HG03064 (cell line): ENCODE results near the gene NPLOC4.

Source experiments
- ATAC-seq: cut with Tn5 transposase; IDR thresholded peaks from one replicate; pipeline ENCODE4 v1.9.1; 2021; ENCODE audit warnings: low read depth; ENCODE audit not compliant: unreplicated experiment

NPLOC4 gene

DNA sequence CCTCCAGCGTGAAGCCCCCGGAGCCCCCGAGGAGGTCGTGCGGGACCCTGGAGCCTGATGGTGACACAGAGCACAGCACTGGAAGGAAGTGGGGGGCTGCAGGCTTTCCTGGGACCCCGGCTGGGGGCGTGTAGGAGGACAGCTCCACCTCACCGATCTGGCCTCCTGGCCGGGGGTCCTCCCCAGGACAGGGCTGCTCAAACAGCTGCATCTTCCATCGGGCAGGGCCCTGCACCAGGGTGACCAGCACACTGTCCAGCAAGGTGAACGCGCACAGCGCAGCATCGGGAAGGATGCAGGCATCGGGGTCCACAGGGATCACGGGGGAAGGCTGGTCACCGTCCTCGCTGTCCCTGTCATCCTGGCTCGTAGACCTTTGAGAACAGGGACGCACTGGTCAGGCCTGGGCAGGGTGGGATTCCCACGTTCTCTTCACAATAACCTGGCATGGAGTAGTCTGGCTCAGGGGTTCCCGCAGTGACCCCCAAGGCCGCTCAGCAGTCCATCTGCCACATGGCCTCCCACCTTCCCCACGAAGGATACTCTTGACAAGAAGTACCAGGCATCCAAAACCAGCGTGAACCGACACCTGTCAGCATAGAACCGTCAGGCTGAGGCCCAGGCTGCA, 86.0 kb downstream of the NPLOC4 start:
- no peak for ATAC-seq

DNA sequence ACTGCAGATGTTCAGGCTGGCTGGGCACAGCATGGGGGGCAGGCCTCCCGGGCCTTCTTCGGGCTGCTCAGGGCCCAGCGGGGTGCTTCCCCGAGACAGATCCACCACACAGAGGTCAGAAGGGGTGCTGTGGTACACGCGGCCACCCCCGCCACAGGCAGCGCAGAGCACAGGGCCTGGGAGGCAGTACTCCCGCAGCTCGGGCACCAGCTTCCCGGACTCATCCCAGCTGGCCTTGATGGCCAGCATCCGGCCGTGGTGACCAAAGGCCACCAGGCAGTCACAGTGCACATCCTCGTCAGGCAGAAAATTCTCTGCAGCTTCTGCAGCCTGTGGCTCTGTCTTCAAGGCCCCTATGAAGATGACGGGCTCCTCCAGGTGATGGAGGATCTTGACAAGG, 86.6 kb downstream of the NPLOC4 start:
- ATAC-seq = no peak

DNA sequence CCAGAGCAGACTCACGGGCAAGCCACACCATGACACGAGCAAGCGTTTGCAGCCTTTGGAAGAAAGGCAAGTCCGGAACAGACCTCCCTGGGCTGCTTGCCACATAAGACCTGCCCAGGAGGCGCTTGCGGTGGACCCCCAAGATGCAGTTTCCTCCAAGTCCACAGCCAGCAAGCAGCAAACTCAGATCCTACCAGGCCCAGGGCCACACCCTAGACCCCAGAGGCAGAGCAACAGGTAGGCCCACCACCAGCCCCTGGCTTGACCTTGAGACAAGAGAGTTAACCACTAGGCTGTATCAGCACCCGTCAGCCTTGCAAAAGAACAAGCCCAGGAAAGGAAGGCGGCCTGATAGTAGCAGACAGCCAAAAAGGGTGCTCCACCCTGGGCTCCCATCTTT, 87.1 kb downstream of the NPLOC4 start:
- ATAC-seq = no peak

DNA sequence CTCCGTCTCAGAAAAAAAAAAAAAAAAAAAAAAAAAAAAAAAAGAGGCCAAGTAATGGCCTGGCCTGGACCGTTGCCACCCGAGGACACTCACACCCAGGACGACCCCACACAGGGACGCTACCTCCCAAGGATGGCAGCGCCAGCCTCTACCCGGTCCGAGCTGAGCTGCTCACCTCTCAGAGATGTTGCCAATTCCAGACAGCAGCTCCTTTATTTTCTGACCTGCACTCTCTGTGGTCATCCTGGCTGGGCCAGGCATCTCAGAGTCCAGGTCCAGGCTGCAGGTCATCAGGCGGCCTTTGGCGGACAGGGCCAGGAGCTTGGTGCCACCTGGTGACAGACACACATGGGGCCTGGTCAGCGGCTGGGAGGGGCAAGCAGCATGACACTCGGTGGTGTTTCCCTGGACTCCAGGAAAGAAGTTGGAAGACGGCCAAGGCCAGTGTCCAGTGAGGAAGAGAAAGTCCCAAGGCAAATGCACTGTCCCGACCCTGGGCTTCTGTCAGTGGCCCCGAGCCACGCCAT, 87.8 kb downstream of the NPLOC4 start:
- ATAC-seq = no peak

DNA sequence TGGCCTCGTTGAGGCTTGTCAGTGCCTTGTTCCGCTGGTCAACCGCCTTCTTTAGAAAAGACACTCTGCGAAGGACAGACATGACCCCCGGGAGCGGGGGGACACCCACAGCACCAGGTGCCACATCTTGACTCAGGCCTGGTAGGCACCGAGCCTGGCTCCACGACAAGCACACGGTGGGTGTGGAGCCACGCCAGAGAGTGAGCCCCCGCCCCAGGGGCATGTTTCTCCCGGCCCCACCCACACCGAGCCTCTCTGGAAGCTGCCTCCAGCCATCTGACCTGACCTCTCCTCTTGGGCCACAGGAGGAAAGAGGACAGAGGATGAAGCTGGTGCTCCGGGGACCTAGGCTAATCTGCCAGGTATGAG, 89.3 kb downstream of the NPLOC4 start:
- ATAC-seq = no peak

DNA sequence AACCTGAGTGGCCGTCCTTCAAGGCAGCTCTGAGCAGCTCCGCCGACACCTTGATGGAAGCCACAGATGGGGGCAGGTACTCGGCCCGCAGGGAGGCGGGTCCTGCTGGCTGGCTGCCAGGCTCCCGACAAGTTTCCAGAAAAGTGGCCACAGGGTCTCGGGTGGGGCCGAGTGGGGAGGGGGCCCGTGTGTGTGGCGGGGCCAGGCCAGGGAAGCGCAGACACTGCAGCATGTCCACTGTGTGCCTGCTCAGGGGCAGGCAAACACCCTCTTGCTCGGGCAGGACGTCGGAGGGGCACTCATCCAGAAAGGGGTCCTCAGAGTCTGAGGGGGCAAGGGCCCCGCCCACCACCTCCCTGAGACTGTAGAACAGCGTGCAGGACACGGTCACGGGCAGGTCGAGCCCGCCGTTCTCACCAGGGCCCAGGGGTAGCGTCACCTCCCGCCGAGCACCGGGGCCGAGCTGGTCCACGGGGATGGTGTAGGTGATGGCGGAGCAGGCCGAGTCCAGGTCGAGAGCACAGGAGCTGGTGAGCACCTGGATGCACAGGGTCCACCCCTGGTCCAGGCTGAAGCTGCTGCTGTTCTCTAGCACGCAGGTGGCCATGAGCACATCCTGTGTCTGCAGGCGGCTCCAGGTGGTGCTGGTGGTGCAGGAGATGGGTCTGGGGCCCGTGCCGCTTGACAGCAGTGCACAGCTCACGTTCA, 89.9 kb downstream of the NPLOC4 start:
- ATAC-seq = no peak

DNA sequence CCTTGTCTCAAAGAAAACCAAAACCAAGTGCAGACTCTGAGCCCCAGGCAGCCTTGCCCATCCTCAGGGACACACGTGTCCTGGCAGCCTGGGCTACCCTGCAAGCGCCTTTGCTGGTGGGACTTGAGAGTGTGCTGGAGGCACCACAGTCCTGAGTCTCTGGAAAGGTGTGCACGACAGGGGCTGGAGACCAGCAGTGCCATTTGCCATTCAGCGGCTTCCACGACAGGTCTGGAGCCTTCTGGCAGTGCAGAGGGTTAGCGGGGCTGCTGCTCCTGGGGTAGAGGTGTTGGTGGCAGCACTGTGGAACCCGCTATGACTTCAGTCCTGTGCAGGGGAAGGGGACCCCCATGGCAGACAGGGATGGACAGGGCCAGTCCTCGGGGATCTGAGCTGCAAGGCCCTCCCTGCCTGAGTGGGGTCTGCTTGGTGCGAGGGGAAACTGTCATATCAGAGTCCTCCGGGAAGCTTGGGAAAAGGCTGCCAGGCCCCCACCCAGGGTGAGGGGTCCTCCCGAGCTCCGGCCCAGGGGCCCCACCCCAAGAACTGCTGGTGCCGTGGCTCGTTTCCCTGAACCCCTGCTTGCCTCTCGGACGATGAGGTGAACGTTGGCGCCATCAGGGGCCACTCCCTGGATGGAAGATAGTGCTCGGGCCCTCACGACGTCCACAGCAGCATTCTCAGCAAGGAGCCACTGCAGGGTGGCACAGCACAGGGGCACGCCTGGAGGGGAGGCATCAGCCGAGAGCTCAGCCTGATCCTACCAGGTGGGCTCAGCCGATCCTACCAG, 91.6 kb downstream of the NPLOC4 start:
- no peak for ATAC-seq

DNA sequence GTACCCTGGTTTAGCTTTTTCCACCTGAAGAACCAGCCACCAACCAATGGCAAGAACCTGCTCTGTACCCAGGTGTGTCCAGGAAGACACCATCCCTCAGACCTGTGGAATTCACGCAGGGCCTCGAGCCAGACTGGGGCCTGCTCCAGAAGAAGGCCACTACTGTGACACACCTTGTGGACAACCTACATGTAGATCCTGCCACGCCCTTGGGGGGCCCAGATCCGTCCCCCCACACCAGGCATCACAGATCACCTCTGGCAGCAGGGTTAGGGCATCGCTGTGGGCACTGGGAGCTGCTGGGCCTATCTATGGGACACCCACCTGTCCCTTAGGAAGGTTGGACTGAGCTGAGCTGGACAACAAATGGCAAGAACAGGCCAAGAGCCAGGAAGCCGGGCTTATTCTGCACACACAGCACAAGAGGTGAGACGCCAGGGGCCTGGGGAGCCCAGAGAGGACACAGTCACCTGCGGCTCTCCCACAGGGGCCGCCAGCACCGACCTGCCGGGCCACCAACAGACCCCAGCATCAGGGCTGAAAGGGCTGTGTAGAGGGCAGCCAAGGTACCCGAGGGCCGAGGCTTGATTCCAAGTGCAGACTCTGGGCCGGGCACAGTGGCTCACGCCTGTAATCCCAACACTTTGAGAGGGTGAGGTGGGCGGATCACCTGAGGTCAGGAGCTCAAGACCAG, 92.5 kb downstream of the NPLOC4 start:
- no peak for ATAC-seq

DNA sequence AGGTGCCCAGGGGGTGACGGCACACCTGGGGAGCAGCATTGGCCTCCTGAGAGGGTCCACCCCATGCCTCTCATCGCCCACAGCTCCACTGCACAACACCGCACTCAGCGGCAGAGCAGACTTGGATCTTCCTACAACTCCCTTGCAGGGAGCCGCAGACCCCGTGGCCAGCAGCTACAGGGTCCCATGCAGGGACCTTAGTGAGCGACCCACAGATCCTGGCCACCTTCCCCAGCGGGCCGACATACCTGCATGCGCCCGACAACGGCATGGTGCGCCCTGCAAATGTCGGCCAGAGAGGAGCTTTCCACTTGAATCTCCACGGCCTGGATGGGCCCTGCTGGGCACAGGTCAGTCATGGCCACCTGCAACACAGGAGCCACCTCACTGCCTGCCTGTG, 93.2 kb downstream of the NPLOC4 start:
- no peak for ATAC-seq

DNA sequence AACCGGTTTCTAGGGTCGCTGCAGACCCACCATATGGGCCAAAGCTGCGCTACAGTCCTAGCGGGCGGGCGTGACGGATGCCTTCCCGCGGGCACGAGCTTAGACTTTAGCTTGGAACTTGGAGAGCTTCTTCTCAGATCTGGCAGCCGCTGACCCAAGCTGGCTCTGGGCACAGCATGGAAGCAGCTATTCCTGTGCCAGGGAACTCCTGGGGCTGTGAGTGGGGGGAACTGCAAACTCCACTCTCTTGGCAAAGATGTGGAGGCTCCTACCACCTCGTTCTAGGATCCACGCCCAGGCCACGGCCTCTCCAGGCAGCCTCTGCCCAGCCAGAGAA, 93.6 kb downstream of the NPLOC4 start:
- no peak for ATAC-seq

DNA sequence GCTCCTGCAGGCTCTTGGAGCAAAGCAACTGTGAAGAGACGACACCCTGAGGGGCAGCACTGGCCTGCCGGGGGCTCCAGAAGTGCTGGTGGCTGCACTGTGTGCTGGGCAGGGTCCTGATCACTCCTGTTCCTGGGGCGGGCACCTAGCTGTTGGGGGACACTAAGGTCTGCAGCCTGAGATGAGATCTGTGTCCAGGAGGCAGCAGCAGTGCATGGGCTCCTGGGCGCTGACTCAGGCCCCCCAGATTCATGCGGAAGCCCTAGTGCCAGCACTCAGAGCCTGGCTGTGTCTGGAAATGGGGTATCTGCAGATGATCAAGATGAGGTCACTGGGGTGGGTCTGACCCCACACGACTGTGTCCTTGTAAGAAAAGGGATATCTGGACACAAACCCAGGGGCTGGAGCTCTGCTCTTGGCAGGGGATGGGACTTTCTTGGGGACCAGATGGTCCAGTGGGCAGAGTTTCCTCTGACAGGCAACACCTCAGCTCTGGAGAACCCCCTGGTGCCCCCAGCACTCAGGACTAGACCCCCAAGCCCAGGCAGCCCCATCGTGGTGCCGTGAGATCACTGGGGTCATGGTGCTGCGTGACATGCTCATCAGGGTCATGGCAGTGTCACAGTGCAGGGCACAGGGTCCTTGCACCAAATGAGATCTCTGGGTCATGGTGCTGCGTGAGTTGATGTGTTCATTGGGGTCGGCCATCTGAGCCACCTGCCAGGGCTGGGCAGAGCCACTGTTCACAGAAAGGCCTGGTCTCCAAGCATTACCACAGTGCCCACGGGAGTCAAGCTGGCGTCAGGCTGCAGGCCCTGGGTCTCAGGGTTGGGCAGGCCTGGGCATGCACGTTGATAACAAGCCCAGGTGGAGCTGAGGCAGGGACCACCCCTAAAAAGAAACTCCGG, 94.2 kb downstream of the NPLOC4 start:
- ATAC-seq = no peak

DNA sequence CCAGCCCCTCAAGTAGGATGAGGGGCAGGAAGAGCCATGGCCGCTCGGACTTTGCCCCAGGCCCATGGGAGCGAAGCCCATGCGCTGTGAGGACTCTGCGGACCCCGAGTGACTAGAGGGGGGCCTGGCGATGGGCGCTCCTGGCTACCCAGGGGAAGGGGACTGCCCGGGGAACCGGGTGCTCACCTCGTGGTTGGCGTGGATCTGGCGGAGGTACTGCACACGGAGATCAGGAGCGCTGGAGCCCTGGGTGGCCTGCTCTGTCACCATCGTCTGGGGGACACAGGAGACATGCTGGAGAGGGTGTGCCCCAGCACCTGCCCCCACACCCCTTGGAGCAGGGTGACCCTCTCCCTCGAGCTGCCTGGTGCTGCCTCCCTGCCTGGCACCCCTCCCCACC, 95.8 kb downstream of the NPLOC4 start:
- ATAC-seq = no peak

DNA sequence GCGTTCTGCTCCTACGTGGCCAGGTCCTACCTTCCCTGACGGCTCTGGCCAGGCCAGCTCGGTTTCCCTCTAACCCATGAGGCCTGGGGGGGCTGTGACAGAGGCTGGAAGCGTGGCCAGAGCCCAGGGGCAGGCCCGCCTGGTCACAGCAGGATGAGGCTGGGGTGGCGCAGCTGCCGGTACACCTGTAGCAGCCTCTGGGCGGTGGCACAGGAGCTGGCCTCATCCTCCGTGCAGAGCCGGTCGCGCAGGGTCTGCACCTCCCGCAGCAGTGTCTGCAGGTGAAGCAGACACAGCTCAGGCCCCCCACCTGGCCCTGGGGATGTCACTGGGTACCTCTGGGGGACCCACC, 96.3 kb downstream of the NPLOC4 start:
- no peak for ATAC-seq

DNA sequence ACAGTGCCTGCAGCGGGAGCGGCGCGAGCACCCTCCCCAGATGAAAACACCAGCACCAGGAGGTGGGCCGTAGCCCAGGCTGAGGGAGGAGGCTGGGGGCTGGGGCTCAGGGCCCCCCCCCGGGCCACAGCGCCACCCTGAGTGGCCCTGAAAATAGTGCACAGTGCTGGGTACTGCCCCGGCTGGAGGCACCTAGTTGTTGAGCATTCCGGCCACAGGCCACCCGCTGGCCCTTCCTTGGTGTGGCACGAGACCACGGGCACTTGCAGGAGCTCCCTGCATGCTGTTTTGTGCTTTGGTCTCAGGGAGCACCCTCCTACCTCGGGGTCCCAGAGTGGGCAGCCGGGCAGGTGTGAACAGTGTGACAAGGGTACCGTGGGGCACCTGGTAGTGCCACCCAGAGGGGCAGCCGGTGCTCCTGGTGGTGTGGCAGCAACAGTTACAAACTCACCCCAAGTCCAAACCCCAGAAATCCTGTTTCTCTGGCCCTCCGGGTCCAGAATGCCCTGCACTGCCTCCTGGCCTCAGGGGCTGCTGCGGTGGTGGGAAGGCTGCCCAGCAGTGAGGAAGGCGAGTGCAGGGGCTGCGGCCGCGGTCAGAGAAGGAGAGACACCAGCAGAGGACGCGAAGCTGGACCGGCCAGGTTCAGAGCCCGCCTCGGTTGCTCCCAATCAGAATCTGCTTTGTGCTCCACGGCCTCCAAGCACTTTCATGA, 96.8 kb downstream of the NPLOC4 start:
- no peak for ATAC-seq

DNA sequence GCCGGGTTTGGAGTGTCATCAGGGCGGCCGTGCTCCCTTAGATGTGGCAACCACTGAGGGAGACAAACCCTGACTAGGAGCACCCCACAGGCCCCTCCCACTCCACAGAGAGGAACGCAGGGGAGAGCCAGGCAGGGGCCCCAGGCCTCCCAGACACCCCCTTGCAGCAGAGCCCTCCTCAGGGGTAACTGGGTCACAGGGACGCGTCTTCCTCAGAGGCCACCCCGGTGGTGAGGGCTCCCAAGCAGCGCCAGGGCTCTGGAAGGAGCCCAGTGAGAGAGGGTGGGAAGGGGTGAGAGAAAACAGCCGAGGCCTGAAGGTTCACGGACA, 97.4 kb downstream of the NPLOC4 start:
- ATAC-seq = no peak

DNA sequence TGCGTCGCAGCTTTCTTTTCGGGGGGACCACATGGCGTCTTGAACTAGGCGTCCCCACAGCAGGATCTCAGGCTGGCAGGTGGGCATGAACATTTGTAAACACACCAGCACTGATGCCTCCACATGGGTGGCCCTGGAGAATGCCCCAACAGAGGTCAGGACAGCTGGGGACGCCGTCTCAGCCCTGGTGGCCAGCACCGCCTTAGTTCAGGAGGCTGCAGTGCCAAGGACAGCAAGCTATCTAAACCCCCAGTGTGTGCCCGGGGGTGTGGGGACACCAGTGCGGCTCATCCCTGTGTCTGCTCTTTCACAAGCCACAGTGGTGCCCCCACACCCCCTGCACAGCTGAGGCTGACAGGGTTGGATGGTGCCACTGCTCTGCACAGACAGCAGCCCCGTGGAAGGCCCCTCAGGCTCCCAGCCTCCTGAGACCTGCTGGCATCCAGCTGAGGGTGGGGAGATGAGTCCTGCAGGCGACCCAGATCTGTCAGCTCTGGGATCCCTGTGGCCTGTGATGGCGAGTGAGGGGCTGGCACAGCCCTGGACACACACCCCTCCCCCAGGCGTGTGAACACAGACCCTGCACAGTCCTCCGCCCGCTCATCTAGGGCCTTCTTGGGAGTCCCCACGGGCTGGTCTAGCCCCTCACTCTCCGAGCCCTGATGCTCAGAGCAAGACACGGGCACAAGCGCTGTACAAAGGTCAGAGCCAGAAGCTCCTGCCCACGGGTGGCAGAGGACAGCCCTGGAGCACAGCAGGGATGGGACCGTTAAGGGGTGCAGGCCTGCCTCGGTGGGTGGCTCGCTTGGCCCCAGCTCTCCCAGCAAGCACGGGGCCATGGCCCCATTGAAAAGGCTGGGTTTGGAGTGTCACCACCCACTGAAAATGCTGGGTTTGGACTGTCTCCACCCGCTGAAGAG, 98.0 kb downstream of the NPLOC4 start:
- ATAC-seq = no peak

DNA sequence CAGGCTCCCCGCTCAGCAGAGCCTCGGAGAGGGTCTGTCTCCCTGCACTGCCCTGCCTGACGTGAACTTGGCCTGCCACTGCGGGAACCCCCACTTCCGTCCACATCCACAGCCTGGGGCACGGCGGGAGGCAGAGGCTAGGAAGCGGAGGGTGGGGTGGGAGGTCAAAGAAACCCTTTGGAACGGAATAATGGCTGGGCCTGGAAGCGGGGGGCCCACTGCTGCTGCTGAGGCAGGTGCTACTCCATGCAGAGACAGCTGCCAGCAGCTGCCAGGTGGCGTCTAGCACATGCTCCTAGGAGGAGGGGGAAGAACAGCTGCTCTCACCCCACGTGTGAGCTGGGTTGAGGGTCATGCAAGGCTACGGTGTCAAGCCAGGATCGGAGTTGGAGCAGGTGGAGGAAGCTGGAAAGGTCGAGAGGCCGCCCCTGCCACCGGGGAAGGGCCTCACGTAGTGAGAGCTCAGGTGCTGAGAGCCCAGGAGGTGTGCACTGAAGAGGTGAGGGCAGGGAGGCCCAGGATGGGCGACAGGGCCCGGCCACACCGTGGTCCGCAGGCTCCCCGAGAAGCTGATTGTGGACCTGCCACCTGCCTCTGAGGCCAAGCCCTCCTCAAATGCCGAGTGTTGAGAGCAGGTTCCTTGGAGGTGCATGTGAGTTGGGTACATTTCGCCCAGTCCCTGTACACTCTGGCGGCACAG, 98.9 kb downstream of the NPLOC4 start:
- ATAC-seq = no peak

DNA sequence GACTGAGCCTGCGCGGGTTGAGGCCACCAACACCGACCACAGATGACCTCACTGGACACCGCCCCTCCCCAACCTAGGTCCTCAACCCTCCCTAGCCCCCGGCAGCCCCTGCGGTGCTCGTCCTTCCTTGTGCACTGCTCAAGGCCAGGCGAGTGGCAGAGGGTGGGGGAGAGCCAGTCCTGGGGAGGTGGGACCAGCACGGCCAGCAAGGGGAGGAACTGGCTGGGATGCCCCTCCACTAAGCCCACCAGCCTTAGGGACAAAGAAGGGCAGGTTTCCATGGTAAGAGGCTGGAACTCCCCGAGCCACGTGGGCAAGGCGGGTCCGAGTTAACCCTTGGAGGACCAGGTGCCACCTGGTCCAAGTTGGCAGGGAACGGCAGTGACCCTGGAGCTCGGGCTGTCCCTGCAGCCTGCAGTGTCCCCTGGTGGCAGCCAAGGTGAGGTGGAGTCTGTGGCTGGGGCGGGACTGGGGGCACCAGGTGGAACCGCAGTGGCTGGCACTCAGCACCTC, 99.5 kb downstream of the NPLOC4 start:
- no peak for ATAC-seq
